HG03575 (cell line): ENCODE results near the gene FLAD1.

ENCODE experiments used
- ATAC-seq: cut with Tn5 transposase; IDR thresholded peaks from one replicate; pipeline ENCODE4 v1.9.1; 2021; ENCODE audit not compliant: unreplicated experiment, insufficient number of reproducible peaks, low FRiP score; ENCODE audit errors: extremely low read depth

Gene FLAD1

GRCh38 chr1:155011437-155012025 is 28.4 kb downstream of the FLAD1 start:
- ATAC-seq: no peak

GRCh38 chr1:155012026-155012546 is 28.9 kb downstream of the FLAD1 start:
- no peak for ATAC-seq

- ATAC-seq: no peak
Measured at GRCh38 chr1:155012776-155013602, 29.8 kb downstream of the FLAD1 start.

- ATAC-seq: no peak
Measured at GRCh38 chr1:155013632-155014031, 30.5 kb downstream of the FLAD1 start.

- ATAC-seq: no peak
Measured at GRCh38 chr1:155014709-155015508, 31.8 kb downstream of the FLAD1 start.

- ATAC-seq: no peak
Measured at GRCh38 chr1:155015527-155016230, 32.5 kb downstream of the FLAD1 start.

- ATAC-seq: no peak
Measured at GRCh38 chr1:155016231-155016831, 33.2 kb downstream of the FLAD1 start.

- no peak for ATAC-seq
Measured at GRCh38 chr1:155017041-155017945, 34.1 kb downstream of the FLAD1 start.

- ATAC-seq: no peak
Measured at GRCh38 chr1:155017946-155018316, 34.8 kb downstream of the FLAD1 start.

- ATAC-seq: no peak
Measured at GRCh38 chr1:155018617-155019348, 35.6 kb downstream of the FLAD1 start.

- ATAC-seq: no peak
Measured at GRCh38 chr1:155019377-155020245, 36.5 kb downstream of the FLAD1 start.

- ATAC-seq: no peak
Measured at GRCh38 chr1:155022136-155022926, 39.2 kb downstream of the FLAD1 start.

GRCh38 chr1:155022927-155023236 is 39.7 kb downstream of the FLAD1 start:
- no peak for ATAC-seq

GRCh38 chr1:155023627-155024026 is 40.5 kb downstream of the FLAD1 start:
- ATAC-seq: no peak

GRCh38 chr1:155024315-155024714 is 41.2 kb downstream of the FLAD1 start:
- ATAC-seq: no peak

- no peak for ATAC-seq
Measured at GRCh38 chr1:155026154-155026553, 43.0 kb downstream of the FLAD1 start.
